Liver (tissue), 9 donors: ENCODE results near the gene POGK. TPM values are rescaled to one million over a fixed set of nuclear protein-coding genes. Genes with fewer than 3 reads are reported as not detected.

ENCODE experiments used
- DNase-seq: peaks from one replicate; pipeline ENCODE4 v3.0.0-alpha.2; 2017; ENCODE audit warnings: low spot score
- H3K27ac ChIP-seq, 2 donors: one replicate each; pipeline ENCODE4 v1.7.0; 2013; ENCODE audit warnings: inconsistent platforms in 2 of 2, low read length in 2 of 2, control low read depth in 1 of 2, low read depth in 1 of 2, mild to moderate bottlenecking in 1 of 2
- H3K27me3 ChIP-seq, 4 donors: one replicate each; pipeline versions ENCODE4 v1.6.1 to v1.7.0; 2013; ENCODE audit warnings: low read length in 3 of 4, inconsistent platforms in 1 of 4, mild to moderate bottlenecking in 1 of 4, moderate library complexity in 1 of 4; ENCODE audit not compliant: control insufficient read depth in 4 of 4, insufficient read depth in 4 of 4
- H3K36me3 ChIP-seq, 4 donors: one replicate each; pipeline versions ENCODE4 v1.6.1 to v1.7.0; 2013; ENCODE audit warnings: low read length in 3 of 4, mild to moderate bottlenecking in 3 of 4, low read depth in 1 of 4, moderate library complexity in 1 of 4; ENCODE audit not compliant: control insufficient read depth in 4 of 4, insufficient read depth in 3 of 4
- H3K4me1 ChIP-seq, 4 donors: one replicate each; pipeline versions ENCODE4 v1.6.1 to v1.7.0; 2013; ENCODE audit warnings: low read length in 3 of 4, mild to moderate bottlenecking in 3 of 4, moderate library complexity in 1 of 4; ENCODE audit not compliant: control insufficient read depth in 4 of 4, insufficient read depth in 4 of 4
- H3K4me3 ChIP-seq, 3 donors: one replicate each; pipeline versions ENCODE4 v1.6.1 to v1.7.0; 2013; ENCODE audit warnings: low read length in 3 of 3, control low read depth in 1 of 3, low read depth in 1 of 3, mild to moderate bottlenecking in 1 of 3
- H3K9ac ChIP-seq, 2 donors: one replicate each; pipeline ENCODE4 v1.7.0; 2013; ENCODE audit warnings: low read length in 2 of 2, mild to moderate bottlenecking in 2 of 2, moderate library complexity in 2 of 2, control low read depth in 1 of 2, low read depth in 1 of 2
- H3K9me3 ChIP-seq, 4 donors: one replicate each; pipeline versions ENCODE4 v1.6.1 to v1.7.0; 2013; ENCODE audit warnings: low read length in 3 of 4; ENCODE audit not compliant: control insufficient read depth in 4 of 4
- ATF3 ChIP-seq: IDR thresholded peaks from 2 replicates; pipeline ENCODE4 v1.6.1; 2016; ENCODE audit warnings: antibody characterized with exemption
- CTCF ChIP-seq: fragments of 150-350 bp; IDR thresholded peaks from 2 replicates; pipeline ENCODE4 v1.5.1; 2017; ENCODE audit warnings: improper control_type of control experiment, low read depth, low read length; ENCODE audit not compliant: missing input control
- EGR1 ChIP-seq, 2 donors: IDR thresholded peaks; 2 replicates each; pipeline ENCODE4 v1.6.1; 2016 to 2018; ENCODE audit warnings: antibody characterized with exemption in 2 of 2, low read depth in 2 of 2
- FOXA1 ChIP-seq: IDR thresholded peaks from 2 replicates; pipeline ENCODE4 v1.6.1; 2016; ENCODE audit warnings: antibody characterized with exemption
- FOXA2 ChIP-seq: IDR thresholded peaks from 2 replicates; pipeline ENCODE4 v1.6.1; 2016; ENCODE audit warnings: antibody characterized with exemption
- GABPA ChIP-seq, 2 donors: IDR thresholded peaks in 1 of 2; conservative IDR thresholded peaks in 1 of 2; 2 replicates each; pipeline ENCODE4 v1.6.1; 2016; ENCODE audit warnings: antibody characterized with exemption in 2 of 2, mild to moderate bottlenecking in 1 of 2, moderate library complexity in 1 of 2
- HNF4A ChIP-seq, 2 donors: conservative IDR thresholded peaks; 2 replicates each; pipeline ENCODE4 v1.6.1; 2016; ENCODE audit warnings: antibody characterized with exemption in 2 of 2, mild to moderate bottlenecking in 2 of 2
- HNF4G ChIP-seq: IDR thresholded peaks from 2 replicates; pipeline ENCODE4 v1.6.1; 2016; ENCODE audit warnings: antibody characterized with exemption
- JUND ChIP-seq, 2 donors: IDR thresholded peaks; 2 replicates each; pipeline ENCODE4 v1.6.1; 2016; ENCODE audit warnings: antibody characterized with exemption in 2 of 2
- MAX ChIP-seq: IDR thresholded peaks from 2 replicates; pipeline ENCODE4 v1.6.1; 2016; ENCODE audit warnings: antibody characterized with exemption
- NR2F2 ChIP-seq: IDR thresholded peaks from 2 replicates; pipeline ENCODE4 v1.6.1; 2016; ENCODE audit warnings: antibody characterized with exemption
- RAD21 ChIP-seq, 2 donors: IDR thresholded peaks; 2 replicates each; pipeline ENCODE4 v1.6.1; 2016; ENCODE audit warnings: antibody characterized with exemption in 2 of 2, mild to moderate bottlenecking in 2 of 2
- REST ChIP-seq: IDR thresholded peaks from 2 replicates; pipeline ENCODE4 v1.6.1; 2016; ENCODE audit warnings: antibody characterized with exemption, mild to moderate bottlenecking
- RXRA ChIP-seq, 2 donors: IDR thresholded peaks; 2 replicates each; pipeline ENCODE4 v1.6.1; 2017 to 2018; ENCODE audit warnings: antibody characterized with exemption in 2 of 2, mild to moderate bottlenecking in 1 of 2
- SP1 ChIP-seq: IDR thresholded peaks from 2 replicates; pipeline ENCODE4 v1.6.1; 2018; ENCODE audit warnings: antibody characterized with exemption, mild to moderate bottlenecking
- TAF1 ChIP-seq: conservative IDR thresholded peaks from 2 replicates; pipeline ENCODE4 v1.6.1; 2016; ENCODE audit warnings: antibody characterized with exemption, mild to moderate bottlenecking
- YY1 ChIP-seq: IDR thresholded peaks from 2 replicates; pipeline ENCODE4 v1.6.1; 2016; ENCODE audit warnings: antibody characterized with exemption, mild to moderate bottlenecking
- ZBTB33 ChIP-seq: IDR thresholded peaks from 2 replicates; pipeline ENCODE4 v1.6.1; 2016; ENCODE audit warnings: antibody characterized with exemption
- WGBS: extraction: QIAGEN DNeasy Blood & Tissue Kit; methylation state at CpG from one replicate; pipeline ENCODE4 v1.1.7; 2013; 5-methylcytosine and 5-hydroxymethylcytosine counted together
- polyA plus RNA-seq, 2 donors: library from polyadenylated mRNA; stranded (reverse) in 1 of 2; unstranded in 1 of 2; fragments of 200-250 nt in 1 of 2; fragments of >200 nt in 1 of 2; fragmentation: Nextera tagmentation in 1 of 2; extraction: Ambion mirVana in 1 of 2; gene quantifications; one replicate each; pipeline versions ENCODE4 v1.2.1 to v1.2.3, GENCODE V29; 2013 to 2015
- total RNA-seq, 2 donors: library from RNA; depleted of rRNA; stranded (reverse); fragments of >200 nt; gene quantifications; one replicate each; pipeline ENCODE4 v1.2.3, GENCODE V29; 2014
- donor health status: healthy.
- donor health status: healthy.
- donor health status: healthy.
- donor health status: healthy.
- donor health status: healthy.

Gene POGK
- total RNA-seq, result 10 to 100 TPM in 1 of 2 donors, 1 to 10 TPM in 1; 6.8 to 14.1 TPM
- 1 to 10 TPM; 4.2 to 6.6 TPM for polyA plus RNA-seq

- H3K36me3 ChIP-seq, result peaks cover 5 to 28% (median 20%) of the 10 kb centered on the region in 4 donors
- H3K9me3 ChIP-seq, result no peaks in the 10 kb centered on the region
- H3K27me3 ChIP-seq, result no peaks in the 10 kb centered on the region
- H3K4me1 ChIP-seq, result peaks cover 2 to 27% (median 17%) of the 10 kb centered on the region in 4 donors
- DNase-seq, result peak; percentile 76
- peak within 1 kb of the TSS; percentile 45 to 75 for H3K9ac ChIP-seq
- under 1% methylated on average over 63 of the region's 63 CpGs for WGBS
- peak within 1 kb of the TSS; percentile 89 to 94 for H3K27ac ChIP-seq
- peak within 1 kb of the TSS; percentile 71 to 90 (median 75) for H3K4me3 ChIP-seq
- TF ChIP-seq MAX, result peak; percentile 92
- peak; percentile 76 for TF ChIP-seq YY1
- TF ChIP-seq CTCF, result no peak
- TF ChIP-seq HNF4G, result no peak
- TF ChIP-seq NR2F2, result no peak
- no peak for TF ChIP-seq JUND (IDR thresholded peaks at IDR 0.05)
- TF ChIP-seq FOXA2, result no peak
- no peak for TF ChIP-seq ATF3
- TF ChIP-seq HNF4A (conservative IDR thresholded peaks at IDR 0.05), result peak in 1 of 2 donors; percentile 9
- TF ChIP-seq TAF1, result peak; percentile 73
- no peak for TF ChIP-seq ZBTB33
- no peak for TF ChIP-seq FOXA1
- TF ChIP-seq EGR1 (IDR thresholded peaks at IDR 0.05; ENCODE audit: low read depth in 2 of 2), result peak; percentile 75 to 81
- TF ChIP-seq RXRA (IDR thresholded peaks at IDR 0.05), result peak in 1 of 2 donors; percentile 50
- peak; percentile 68 for TF ChIP-seq REST
- peak; percentile 52 for TF ChIP-seq SP1
- TF ChIP-seq GABPA (IDR thresholded peaks at IDR 0.05 in 1 of 2, conservative IDR thresholded peaks at IDR 0.05 in 1 of 2), result peak in 1 of 2 donors; percentile 76
- peak; percentile 8 to 52 for TF ChIP-seq RAD21 (IDR thresholded peaks at IDR 0.05)
Observed at GRCh38 chr1:166838766-166839599, at the start of gene POGK. TSS of gene POGK (plus strand) at chr1:166839475. CDS start at chr1:166840957, 1,482 bp downstream.
